Activated naive CD8-positive, alpha-beta T cell treated with anti-CD3 and anti-CD28 coated beads, Interleukin-2, amount 10 ng/mL, durations not matched to agents 7 days and 5 days (primary cell): ENCODE results near the gene PRKCA. TPM values are rescaled to one million over a fixed set of nuclear protein-coding genes. Genes with fewer than 3 reads are reported as not detected.
"Not testable (repeated sequence)": the region's sequence is repeated elsewhere in the genome, so short reads cannot be mapped to it uniquely, and the experiment has no call there.

ENCODE experiments used
- ATAC-seq: fragments of 150-1000 bp; cut with Tn5 transposase; one replicate; pipeline ENCODE4 v1.10.0; 2021; ENCODE audit warnings: low read depth, moderate library complexity
- POLR2A ChIA-PET: fragments of 350-600 bp; sonication (Branson Sonifier 250); formaldehyde crosslinking; loops from one replicate; lab custom pipeline; 2021; ENCODE audit warnings: antibody characterized with exemption; lab: Charles Lee
- DNase-seq: peaks from one replicate; pipeline ENCODE4 v3.0.0; 2021
- H3K27ac Mint-ChIP-seq: one replicate; pipeline ENCODE4 v1.8.0; 2022; ENCODE audit warnings: mild to moderate bottlenecking, mixed read lengths
- H3K27me3 Mint-ChIP-seq: one replicate; pipeline ENCODE4 v1.8.0; 2022; ENCODE audit warnings: mild to moderate bottlenecking, moderate library complexity, mixed read lengths
- H3K36me3 Mint-ChIP-seq: one replicate; pipeline ENCODE4 v1.8.0; 2021; ENCODE audit warnings: mild to moderate bottlenecking, mixed read lengths
- H3K4me1 Mint-ChIP-seq: one replicate; pipeline ENCODE4 v1.8.0; 2021; ENCODE audit warnings: mixed read lengths
- H3K4me3 Mint-ChIP-seq: one replicate; pipeline ENCODE4 v1.8.0; 2022; ENCODE audit warnings: mild to moderate bottlenecking, moderate library complexity, mixed read lengths
- H3K9me3 Mint-ChIP-seq: one replicate; pipeline ENCODE4 v1.8.0; 2021; ENCODE audit warnings: mixed read lengths
- total RNA-seq, 2 experiments: library from RNA; stranded (reverse); gene quantifications; one replicate each; pipeline ENCODE4 v1.2.3, GENCODE V29; 2021

PRKCA gene
- total RNA-seq, 2 experiments from 2014 or later: 66.1 to 66.5 TPM

DNA sequence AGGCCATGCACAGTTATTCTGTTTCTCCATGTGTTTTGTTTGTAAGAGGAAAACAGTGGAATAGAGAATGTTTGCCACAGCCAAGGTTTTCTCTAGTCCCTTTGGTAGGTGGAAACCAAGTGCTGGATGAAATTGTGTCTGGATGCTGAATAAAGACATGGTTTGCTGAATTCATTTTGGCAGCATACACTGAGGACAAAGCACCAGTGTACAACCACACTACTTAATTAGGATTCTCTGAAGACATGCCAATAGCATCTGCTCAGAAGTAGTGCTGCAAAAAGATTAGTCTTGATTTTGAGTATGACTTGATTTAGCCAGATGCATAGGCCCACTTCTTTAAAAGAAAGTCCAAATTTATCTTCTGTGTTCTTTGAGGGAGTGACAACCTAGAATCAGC lies 302.0 kb downstream of the PRKCA start:
- peaks cover 11% of the 10 kb centered on the region for H3K9me3 Mint-ChIP-seq
- POLR2A ChIA-PET: no interaction called here
- peaks cover 4% of the 10 kb centered on the region for H3K4me1 Mint-ChIP-seq
- DNase-seq (no peak), ATAC-seq (no peak)
- H3K4me3 Mint-ChIP-seq: no peak overlapping the region
- no peak overlapping the region for H3K27ac Mint-ChIP-seq
- H3K27me3 Mint-ChIP-seq: no peaks in the 10 kb centered on the region
- H3K36me3 Mint-ChIP-seq: peaks cover 31% of the 10 kb centered on the region

DNA sequence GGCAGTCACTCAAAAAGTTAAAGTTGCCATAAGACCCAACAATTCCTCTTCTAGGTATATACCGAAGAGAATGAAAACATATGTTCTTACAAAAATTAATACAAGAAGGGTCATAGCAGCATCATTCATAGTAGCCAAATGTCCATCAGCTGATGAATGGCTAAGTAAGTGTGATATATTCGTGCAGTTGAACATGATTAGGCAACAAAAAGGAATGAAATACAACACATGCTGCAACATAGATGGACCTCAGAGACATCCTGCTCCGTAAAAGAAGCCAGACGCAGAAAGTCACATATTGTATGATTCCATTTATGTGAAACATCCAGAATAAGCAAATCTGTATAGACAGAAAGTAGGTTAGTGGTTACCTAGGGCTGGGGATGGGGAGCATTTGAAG lies 303.1 kb downstream of the PRKCA start:
- DNase-seq (no peak), ATAC-seq (no peak)
- H3K36me3 Mint-ChIP-seq: peaks cover 40% of the 10 kb centered on the region
- no peak overlapping the region for H3K27ac Mint-ChIP-seq
- H3K27me3 Mint-ChIP-seq: no peaks in the 10 kb centered on the region
- H3K9me3 Mint-ChIP-seq: peaks cover 16% of the 10 kb centered on the region
- H3K4me1 Mint-ChIP-seq: peaks cover 10% of the 10 kb centered on the region
- no peak overlapping the region for H3K4me3 Mint-ChIP-seq
- POLR2A ChIA-PET: no interaction called here

DNA sequence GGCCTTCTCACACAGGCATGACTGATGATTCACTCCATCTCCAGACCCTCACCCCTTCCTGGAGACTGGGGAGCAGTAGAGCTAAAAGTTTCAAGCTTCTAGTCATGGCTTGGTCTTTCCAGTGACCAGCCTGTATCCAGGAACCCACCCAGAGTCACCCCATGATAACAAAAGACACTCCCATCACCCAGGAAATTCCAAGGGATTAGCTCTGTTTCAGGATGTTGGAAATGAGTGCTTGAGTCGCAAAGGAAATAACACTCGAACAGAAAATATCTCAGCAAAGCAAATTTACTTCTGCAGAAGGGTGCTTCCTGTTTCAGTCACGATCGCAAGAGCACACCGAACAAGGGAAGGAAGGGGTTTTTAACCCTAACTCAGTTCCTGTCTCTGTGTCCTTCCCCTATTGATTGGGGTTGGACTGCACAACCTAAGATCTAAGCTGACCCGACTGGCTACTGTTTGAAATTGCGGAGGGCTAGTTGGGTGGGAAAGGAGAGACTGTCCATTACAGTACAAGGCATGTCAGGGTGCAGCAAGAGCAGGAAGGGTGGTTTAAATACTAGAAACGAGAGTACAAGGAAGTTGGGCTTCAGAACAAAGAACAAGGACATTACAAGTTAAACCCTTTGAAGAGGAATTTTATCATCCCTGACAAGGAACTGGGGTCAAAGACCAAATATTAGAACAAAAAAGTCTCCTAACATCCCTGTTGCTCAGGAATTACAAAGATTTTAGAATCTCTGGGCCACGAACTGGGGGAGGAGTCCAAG lies 308.1 kb downstream of the PRKCA start:
- POLR2A ChIA-PET: no interaction called here
- no peak overlapping the region for H3K27ac Mint-ChIP-seq
- H3K36me3 Mint-ChIP-seq: peaks cover 54% of the 10 kb centered on the region

DNA sequence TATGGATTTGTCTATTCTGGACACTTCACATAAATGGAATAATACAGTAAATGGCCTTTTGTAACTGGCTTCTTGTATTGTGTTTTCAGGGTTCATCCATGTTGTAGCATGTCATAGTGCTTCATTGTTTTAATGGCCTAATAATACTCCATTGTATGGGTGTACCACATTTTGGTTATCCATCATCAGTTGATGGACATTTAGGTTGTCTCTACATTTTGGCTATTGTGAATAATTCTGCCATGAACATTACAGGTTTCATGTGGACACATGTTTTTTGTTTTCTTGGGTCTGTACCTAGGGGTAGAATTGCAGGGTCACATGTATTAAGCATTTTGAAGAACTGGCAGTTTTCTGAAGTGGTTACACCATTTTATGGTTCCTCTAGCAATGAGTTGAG lies 309.0 kb downstream of the PRKCA start:
- POLR2A ChIA-PET: no interaction called here
- DNase-seq (no peak), ATAC-seq (no peak)
- Mint-ChIP-seq H3K9me3 (peaks cover 23% of the 10 kb centered on the region), H3K27ac (no peak overlapping the region), H3K27me3 (no peaks in the 10 kb centered on the region), H3K36me3 (peaks cover 51% of the 10 kb centered on the region), H3K4me3 (no peak overlapping the region), H3K4me1 (peaks cover 22% of the 10 kb centered on the region)

More for the DNA sequence above, 308.1 kb downstream of the PRKCA start:
- DNase-seq: no peak
- Mint-ChIP-seq H3K9me3 (peaks cover 23% of the 10 kb centered on the region), H3K4me1 (peaks cover 21% of the 10 kb centered on the region), H3K27me3 (no peaks in the 10 kb centered on the region), H3K4me3 (peak overlapping the region; percentile 25)
- no peak for ATAC-seq

DNA sequence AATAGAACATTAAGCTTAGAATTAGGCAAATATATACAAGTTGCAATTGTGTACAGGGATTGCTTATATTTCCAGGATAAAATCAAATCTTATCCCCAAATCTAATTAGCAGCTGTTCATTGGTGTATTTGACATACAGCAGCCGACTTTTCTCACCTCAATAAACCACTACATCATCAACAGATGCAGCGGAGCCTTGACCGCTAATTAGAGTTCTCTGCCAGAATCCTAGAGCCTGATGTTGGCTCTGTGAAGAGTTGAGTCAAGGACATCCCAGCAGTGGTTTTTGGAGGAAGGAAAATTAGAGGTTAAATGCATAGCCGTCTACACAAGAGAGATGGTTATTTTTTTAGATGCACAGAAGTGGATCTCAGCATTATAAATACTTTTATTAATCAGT lies 310.6 kb downstream of the PRKCA start:
- ATAC-seq (no peak), DNase-seq (no peak)
- H3K4me3 Mint-ChIP-seq: no peak overlapping the region
- no peaks in the 10 kb centered on the region for H3K27me3 Mint-ChIP-seq
- POLR2A ChIA-PET: no interaction called here
- peaks cover 23% of the 10 kb centered on the region for H3K9me3 Mint-ChIP-seq
- H3K4me1 Mint-ChIP-seq: peaks cover 32% of the 10 kb centered on the region
- H3K27ac Mint-ChIP-seq: no peak overlapping the region
- H3K36me3 Mint-ChIP-seq: peaks cover 44% of the 10 kb centered on the region

DNA sequence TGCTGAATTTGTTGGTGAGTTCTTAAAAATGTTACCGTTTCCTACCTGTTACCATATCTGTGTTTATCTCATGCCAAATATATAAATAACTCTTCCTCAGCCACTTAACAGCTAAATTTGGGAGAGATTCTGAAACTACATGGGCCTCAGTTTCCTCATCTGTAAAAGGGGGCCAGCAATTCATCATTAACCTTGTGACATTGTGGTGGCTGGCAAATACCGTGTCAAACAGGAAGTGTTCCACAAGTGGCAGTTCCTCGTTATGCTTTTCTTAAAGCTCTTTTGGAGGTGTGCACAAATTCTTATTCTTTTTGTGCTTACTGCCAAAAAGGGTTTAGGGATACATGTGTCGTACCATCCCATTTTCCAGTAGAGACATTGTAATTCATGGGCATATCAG lies 312.1 kb downstream of the PRKCA start:
- no peak for ATAC-seq
- Mint-ChIP-seq H3K36me3 (peaks cover 31% of the 10 kb centered on the region), H3K9me3 (peaks cover 14% of the 10 kb centered on the region), H3K4me1 (peaks cover 29% of the 10 kb centered on the region), H3K4me3 (no peak overlapping the region), H3K27ac (no peak overlapping the region), H3K27me3 (no peaks in the 10 kb centered on the region)
- POLR2A ChIA-PET: interaction anchor here (0.7 kb wide), 1 partner anchor 1051 kb away, joined by 4 read pairs; no protein-coding TSS in a partner anchor
- DNase-seq: no peak

DNA sequence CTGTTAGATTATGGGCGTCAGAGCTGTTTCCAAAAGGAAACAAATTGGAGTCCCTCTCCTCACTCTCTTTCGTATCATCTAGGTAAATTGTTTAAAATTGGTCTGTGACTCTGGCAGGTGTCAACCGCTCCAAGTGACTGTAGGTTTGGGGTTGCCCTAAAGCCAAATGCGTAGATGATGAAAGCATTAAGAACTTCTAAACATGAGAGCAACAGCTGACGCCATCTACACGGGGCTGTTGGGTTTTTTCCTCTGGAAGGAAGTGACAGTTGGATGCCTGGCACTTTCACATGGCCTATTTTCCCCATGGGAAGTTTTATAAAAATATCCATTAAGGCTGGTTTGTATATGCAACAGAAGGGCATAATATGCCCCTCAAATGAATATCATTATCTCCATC lies 316.8 kb downstream of the PRKCA start:
- H3K27ac Mint-ChIP-seq: no peak overlapping the region
- peaks cover 18% of the 10 kb centered on the region for H3K4me1 Mint-ChIP-seq
- no peak for ATAC-seq
- POLR2A ChIA-PET: no interaction called here
- H3K9me3 Mint-ChIP-seq: no peaks in the 10 kb centered on the region
- no peak for DNase-seq
- no peak overlapping the region for H3K4me3 Mint-ChIP-seq
- H3K36me3 Mint-ChIP-seq: peaks cover 21% of the 10 kb centered on the region
- H3K27me3 Mint-ChIP-seq: no peaks in the 10 kb centered on the region

DNA sequence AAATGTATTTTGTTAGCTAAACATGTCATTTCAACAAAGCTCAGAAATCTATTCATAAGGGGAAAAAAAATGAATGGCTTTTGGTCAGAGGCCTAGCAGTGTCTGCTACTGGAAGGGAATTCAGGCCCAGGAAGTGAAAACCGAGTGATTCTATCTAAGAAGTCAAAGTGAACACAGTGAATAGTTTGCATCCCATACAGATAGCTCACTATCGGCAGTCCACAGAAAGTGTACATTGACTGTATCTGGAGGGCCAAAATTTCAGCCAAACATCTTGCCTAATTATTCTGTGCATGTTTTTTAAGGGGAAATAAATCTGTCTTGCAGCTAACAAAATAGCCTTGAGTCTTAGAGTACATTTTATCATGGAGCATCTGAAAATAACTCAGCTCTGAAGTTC lies 318.1 kb downstream of the PRKCA start:
- DNase-seq (no peak), ATAC-seq (no peak)
- H3K27me3 Mint-ChIP-seq: no peaks in the 10 kb centered on the region
- H3K9me3 Mint-ChIP-seq: no peaks in the 10 kb centered on the region
- H3K4me3 Mint-ChIP-seq: no peak overlapping the region
- H3K27ac Mint-ChIP-seq: no peak overlapping the region
- POLR2A ChIA-PET: no interaction called here
- peaks cover 15% of the 10 kb centered on the region for H3K36me3 Mint-ChIP-seq
- peaks cover 15% of the 10 kb centered on the region for H3K4me1 Mint-ChIP-seq

DNA sequence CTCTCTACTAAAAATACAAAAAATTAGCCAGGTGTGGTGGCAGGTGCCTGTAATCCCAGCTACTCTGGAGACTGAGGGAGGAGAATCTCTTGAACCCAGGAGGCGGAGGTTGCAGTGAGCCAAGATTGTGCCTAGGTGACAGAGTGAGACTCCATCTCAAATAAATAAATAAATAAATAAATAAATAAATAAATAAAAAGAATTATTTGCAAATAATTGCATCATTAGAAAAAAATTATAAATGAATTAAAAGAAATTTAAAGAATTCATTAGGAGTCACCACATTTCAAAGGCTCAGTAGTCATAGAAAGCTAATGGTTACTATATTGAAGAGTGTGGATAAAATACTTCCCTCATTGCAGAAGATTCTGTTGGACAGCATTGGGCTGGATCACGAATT lies 322.2 kb downstream of the PRKCA start:
- peaks cover 15% of the 10 kb centered on the region for H3K36me3 Mint-ChIP-seq
- H3K4me1 Mint-ChIP-seq, H3K4me3 Mint-ChIP-seq, DNase-seq, POLR2A ChIA-PET, H3K9me3 Mint-ChIP-seq, ATAC-seq, H3K27me3 Mint-ChIP-seq, H3K27ac Mint-ChIP-seq: not testable (repeated sequence)

DNA sequence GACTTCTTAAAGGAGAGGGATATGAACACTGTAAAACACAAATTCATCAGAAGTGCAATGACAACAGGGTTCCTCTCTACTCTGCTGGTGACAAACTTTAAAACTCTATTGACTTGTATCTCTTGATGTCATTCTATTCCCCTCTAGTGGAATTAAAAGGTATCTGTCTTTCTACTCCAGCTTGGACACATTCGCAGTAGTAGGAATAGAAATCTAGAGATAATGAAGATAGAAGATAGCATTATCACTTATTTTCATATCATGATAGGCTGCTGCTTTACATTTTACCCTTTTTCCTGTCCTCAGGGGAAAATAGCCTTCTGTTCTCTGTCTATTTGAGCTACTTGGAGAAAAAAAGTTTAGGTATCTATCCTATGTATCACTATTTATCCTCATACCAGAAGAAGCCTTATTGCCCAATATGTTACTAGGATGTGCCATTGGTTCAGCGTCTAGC lies 322.9 kb downstream of the PRKCA start:
- H3K4me1 Mint-ChIP-seq: peaks cover 6% of the 10 kb centered on the region
- DNase-seq (no peak), ATAC-seq (no peak)
- POLR2A ChIA-PET: no interaction called here
- peaks cover 15% of the 10 kb centered on the region for H3K36me3 Mint-ChIP-seq
- no peaks in the 10 kb centered on the region for H3K9me3 Mint-ChIP-seq
- H3K4me3 Mint-ChIP-seq: no peak overlapping the region
- H3K27me3 Mint-ChIP-seq: no peaks in the 10 kb centered on the region
- H3K27ac Mint-ChIP-seq: no peak overlapping the region

DNA sequence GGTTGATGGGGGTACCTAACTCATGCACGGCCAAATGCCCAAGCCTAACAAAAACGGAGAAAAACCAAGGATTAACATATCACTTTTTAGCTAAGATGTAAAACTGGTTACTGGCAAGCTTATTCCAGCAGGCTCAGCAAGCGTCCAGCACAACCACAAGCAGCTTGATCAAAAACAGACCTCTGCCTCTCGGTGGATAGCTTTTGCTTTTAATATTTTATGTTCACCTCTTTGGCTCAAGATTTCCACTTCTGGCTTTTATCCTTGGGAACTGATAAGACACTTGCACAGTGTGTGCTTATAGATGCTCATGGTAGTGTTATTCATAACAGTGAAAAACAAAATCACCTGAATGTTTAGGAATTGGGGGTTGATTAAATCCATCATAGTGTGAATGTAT lies 325.6 kb downstream of the PRKCA start:
- POLR2A ChIA-PET: no interaction called here
- peaks cover 11% of the 10 kb centered on the region for H3K4me1 Mint-ChIP-seq
- H3K4me3 Mint-ChIP-seq: no peak overlapping the region
- no peak overlapping the region for H3K27ac Mint-ChIP-seq
- no peaks in the 10 kb centered on the region for H3K9me3 Mint-ChIP-seq
- peaks cover 2% of the 10 kb centered on the region for H3K36me3 Mint-ChIP-seq
- H3K27me3 Mint-ChIP-seq: no peaks in the 10 kb centered on the region
- DNase-seq (no peak), ATAC-seq (no peak)

DNA sequence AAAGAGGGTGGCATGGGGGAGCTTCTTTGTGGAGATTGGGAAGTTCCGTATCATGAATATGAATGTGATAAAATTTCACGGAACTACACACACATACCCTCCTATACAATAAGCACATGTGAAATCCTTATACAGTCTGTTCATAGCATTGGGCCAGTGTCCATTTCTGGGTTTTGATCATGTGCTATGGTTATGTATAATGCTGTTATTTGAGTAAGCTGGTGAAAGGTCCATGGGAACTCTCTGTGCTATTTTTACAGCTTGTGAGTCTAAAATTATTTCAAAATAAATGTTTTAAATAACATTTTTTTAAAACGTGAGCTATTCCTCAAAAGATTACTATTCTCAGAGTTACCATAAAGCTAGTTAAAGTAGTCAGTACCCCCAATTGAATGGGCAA lies 327.3 kb downstream of the PRKCA start:
- Mint-ChIP-seq H3K4me1 (peaks cover 25% of the 10 kb centered on the region), H3K36me3 (peaks cover 2% of the 10 kb centered on the region), H3K9me3 (no peaks in the 10 kb centered on the region), H3K27me3 (no peaks in the 10 kb centered on the region), H3K27ac (no peak overlapping the region), H3K4me3 (no peak overlapping the region)
- DNase-seq: no peak
- ATAC-seq: no peak
- POLR2A ChIA-PET: no interaction called here

DNA sequence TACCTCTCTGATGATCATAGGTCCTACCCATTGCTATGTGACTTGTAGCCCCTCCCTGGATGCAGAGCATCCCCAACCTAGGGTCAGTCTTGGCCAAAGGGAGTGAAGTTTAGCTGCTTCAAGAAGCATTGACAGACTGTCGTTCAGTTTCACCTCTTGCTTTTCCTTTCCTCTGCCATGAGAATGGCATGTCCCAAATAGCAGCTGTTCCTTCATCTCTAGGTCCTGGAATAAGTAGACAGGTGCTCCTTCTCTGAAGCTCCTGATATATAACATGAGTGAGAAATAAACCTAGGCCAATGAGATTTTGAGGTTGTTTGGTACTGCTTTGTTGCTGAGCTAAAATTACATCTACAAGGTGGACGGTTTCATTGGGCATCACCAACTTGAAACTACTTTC lies 328.0 kb downstream of the PRKCA start:
- POLR2A ChIA-PET: no interaction called here
- Mint-ChIP-seq H3K9me3 (no peaks in the 10 kb centered on the region), H3K36me3 (peaks cover 3% of the 10 kb centered on the region), H3K27me3 (no peaks in the 10 kb centered on the region), H3K27ac (no peak overlapping the region), H3K4me3 (no peak overlapping the region), H3K4me1 (peaks cover 27% of the 10 kb centered on the region)
- no peak for ATAC-seq
- no peak for DNase-seq

DNA sequence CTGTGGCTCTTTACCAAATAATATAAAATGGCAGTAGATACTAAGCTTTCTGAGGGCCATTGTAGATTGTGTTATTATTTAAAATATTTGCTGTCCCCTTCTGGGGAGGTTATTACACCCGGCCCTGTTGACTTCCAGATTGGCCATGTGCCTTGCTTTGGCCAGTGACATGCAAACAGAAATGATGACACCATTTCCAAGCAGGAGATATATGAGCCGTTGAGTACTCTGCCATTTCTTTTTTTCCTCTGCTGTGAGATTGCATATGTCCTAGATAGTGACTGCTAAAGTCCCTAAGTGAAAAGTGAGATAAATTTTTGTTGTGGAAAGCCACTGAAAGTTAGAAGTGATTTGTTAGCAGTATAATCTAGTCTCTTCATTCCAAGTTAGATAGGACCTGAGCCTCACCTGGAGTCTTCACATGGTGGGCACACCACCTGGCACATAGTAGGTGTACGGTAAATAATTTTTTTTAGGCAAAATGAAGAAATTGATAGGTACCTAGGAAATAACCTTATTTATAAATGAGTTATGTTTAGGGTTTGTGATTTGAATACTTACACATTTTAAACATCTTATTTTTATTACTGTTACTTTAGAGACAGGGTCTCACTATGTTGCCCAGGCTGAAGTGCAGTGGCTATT lies 328.5 kb downstream of the PRKCA start:
- H3K36me3 Mint-ChIP-seq: peaks cover 3% of the 10 kb centered on the region
- H3K4me1 Mint-ChIP-seq: peaks cover 27% of the 10 kb centered on the region
- POLR2A ChIA-PET: interaction anchor here (0.6 kb wide), 1 partner anchor 395 kb away, joined by 3 read pairs; no protein-coding TSS in a partner anchor
- no peak overlapping the region for H3K4me3 Mint-ChIP-seq
- no peaks in the 10 kb centered on the region for H3K9me3 Mint-ChIP-seq
- DNase-seq: no peak
- no peak overlapping the region for H3K27ac Mint-ChIP-seq
- ATAC-seq: no peak
- no peaks in the 10 kb centered on the region for H3K27me3 Mint-ChIP-seq
